ENCODE results near the gene EEF2.

DNA sequence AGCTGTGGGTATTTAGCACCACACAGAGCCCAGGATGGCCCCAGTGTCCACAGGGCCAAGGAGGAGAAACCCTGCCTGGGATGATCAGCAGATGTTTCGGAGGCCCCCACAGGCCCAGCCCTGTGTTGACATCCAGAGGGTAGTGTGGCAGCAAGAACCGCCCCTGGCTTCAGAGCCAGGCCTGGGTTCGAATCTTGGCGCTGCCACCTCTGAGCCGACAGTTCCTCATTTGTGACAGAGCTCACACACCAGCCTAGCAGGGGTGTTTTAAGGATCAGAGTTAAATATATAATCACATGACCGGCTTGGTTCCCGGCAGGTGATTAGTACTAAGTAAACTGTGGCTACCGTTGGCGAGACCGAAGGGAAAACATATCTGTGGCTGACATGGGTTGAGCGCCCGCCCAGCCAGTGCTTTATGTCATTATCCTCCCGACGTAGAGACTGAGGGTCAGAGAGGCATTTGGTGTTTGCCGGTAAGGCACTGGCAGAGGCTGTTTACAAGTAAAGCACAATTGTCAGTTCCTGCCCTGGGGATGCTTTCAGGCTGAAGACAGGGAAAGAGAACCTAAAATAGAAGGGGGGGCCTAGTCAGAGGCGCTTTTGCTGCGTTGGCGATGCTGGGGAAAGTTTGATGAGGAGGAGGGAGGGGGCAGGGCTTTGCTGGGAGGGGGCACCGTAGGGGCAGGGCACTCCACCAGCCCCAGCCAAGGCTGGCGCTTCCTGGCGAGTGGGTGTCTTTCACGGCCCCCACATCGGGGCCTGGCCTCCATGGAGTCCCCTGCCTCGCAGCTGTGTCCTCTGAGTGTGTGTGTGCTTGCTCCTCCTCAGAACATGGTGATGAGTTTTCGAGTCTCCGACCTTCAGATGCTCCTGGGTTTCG, 27.1 kb upstream of the EEF2 start:
- TF ChIP-seq, protein P1, sequence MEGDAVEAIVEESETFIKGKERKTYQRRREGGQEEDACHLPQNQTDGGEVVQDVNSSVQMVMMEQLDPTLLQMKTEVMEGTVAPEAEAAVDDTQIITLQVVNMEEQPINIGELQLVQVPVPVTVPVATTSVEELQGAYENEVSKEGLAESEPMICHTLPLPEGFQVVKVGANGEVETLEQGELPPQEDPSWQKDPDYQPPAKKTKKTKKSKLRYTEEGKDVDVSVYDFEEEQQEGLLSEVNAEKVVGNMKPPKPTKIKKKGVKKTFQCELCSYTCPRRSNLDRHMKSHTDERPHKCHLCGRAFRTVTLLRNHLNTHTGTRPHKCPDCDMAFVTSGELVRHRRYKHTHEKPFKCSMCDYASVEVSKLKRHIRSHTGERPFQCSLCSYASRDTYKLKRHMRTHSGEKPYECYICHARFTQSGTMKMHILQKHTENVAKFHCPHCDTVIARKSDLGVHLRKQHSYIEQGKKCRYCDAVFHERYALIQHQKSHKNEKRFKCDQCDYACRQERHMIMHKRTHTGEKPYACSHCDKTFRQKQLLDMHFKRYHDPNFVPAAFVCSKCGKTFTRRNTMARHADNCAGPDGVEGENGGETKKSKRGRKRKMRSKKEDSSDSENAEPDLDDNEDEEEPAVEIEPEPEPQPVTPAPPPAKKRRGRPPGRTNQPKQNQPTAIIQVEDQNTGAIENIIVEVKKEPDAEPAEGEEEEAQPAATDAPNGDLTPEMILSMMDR (IDR thresholded peaks at IDR 0.05; ENCODE audit: extremely low read depth in 1 of 2, insufficient read depth in 1 of 2, low read depth in 1 of 2, low read length in 2 of 2) = no peak
- TF ChIP-seq, protein P2, sequence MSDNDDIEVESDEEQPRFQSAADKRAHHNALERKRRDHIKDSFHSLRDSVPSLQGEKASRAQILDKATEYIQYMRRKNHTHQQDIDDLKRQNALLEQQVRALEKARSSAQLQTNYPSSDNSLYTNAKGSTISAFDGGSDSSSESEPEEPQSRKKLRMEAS (IDR thresholded peaks at IDR 0.05; ENCODE audit: insufficient read depth, insufficient read length) = no peak
- TF ChIP-seq FOS (IDR thresholded peaks at IDR 0.05; ENCODE audit: borderline replicate concordance, insufficient read depth, low read length) = no peak
- TF ChIP-seq POLR2A (IDR thresholded peaks at IDR 0.05; ENCODE audit: low read depth, low read length) = no peak
- no peak for TF ChIP-seq POLR2AphosphoS5 (IDR thresholded peaks at IDR 0.05; ENCODE audit: insufficient read depth, low read depth, low read length)
